Fibroblast of the aortic adventitia (primary cell): ENCODE measurements around the gene KIAA0930. TPM values are rescaled to one million over a fixed set of nuclear protein-coding genes. Genes with fewer than 3 reads are reported as not detected.

Experiments used
- DNase-seq: peaks from one replicate; pipeline ENCODE4 v3.0.0-alpha.2; 2010; ENCODE audit warnings: low read depth
- H3K4me3 ChIP-seq: 2 replicates; pipeline ENCODE4 v1.5.1; 2011; ENCODE audit warnings: low read depth, mild to moderate bottlenecking, control low read depth, low read length, moderate library complexity
- total RNA-seq: library from RNA; depleted of rRNA; stranded (reverse); fragments of >200 nt; gene quantifications from 2 replicates; pipeline ENCODE4 v1.2.3, GENCODE V29; 2012; ENCODE audit warnings: low replicate concordance
- TF ChIP-seq, protein P1 (sequence below): IDR thresholded peaks from 2 replicates; pipeline ENCODE4 v1.5.1; 2011; ENCODE audit warnings: mild to moderate bottlenecking, low read length, control low read depth, inconsistent platforms; ENCODE audit not compliant: insufficient read depth

Gene KIAA0930
- total RNA-seq, 1 donor: 36.4 TPM

DNA sequence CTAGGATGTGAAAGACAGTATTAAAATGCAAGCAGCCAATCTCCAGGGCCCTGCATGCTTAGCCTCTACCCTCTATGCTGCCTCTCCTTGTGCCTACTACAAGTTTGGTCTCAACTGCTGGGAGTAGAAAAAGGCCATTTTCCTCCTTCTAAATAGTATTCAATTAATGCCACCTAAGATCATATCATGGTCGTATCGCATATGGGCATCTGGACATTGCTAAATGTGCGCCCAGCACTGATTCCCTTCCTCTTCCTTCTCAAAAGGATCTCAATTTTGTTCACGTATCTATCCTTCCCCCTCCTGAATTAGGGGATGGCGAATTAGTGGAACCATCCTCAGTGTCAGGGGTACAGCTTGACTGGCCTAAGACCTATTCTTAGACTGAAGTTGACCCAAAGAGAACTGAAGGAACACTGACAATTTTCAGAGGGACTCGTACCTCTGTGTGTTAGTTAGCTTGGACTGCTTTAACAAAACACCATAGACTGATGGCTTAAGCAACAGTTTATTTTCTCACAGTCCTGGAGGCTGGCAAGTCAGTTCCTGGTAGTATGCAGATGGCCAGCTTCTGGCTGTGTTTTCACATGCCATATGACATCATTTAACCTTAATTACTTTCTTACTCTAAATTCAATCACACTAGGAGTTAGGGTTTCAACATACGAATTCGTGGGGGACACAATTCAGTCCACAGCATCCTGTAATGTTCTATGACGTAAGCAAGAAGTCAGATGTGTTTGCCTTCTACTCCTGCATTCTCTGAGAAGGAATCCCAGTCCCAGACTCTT is 85.4 kb downstream of the KIAA0930 start:
- no peak overlapping the region for H3K4me3 ChIP-seq
- TF ChIP-seq, protein P1, sequence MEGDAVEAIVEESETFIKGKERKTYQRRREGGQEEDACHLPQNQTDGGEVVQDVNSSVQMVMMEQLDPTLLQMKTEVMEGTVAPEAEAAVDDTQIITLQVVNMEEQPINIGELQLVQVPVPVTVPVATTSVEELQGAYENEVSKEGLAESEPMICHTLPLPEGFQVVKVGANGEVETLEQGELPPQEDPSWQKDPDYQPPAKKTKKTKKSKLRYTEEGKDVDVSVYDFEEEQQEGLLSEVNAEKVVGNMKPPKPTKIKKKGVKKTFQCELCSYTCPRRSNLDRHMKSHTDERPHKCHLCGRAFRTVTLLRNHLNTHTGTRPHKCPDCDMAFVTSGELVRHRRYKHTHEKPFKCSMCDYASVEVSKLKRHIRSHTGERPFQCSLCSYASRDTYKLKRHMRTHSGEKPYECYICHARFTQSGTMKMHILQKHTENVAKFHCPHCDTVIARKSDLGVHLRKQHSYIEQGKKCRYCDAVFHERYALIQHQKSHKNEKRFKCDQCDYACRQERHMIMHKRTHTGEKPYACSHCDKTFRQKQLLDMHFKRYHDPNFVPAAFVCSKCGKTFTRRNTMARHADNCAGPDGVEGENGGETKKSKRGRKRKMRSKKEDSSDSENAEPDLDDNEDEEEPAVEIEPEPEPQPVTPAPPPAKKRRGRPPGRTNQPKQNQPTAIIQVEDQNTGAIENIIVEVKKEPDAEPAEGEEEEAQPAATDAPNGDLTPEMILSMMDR: no peak
- DNase-seq: peak; percentile 32

DNA sequence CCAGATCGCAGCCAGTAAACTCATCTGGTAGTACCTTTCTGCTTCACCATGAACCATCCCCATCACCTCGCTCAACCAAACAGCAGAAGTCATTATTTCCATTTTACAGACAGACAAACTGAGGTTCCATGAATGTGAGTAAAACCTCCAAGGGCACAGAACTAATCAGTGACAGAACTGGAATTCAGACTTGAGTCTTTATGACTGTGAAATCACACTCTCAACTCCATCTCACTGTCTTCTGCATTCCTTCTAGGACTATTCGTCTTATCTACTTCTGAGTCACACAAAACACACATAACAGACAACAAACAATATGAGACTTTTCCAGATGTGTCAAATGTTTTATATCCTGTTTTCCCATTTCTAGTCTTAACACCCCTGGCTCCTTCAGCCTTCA is 86.3 kb downstream of the KIAA0930 start:
- TF ChIP-seq, protein P1: no peak
- peak; percentile 70 for DNase-seq
- no peak overlapping the region for H3K4me3 ChIP-seq

DNA sequence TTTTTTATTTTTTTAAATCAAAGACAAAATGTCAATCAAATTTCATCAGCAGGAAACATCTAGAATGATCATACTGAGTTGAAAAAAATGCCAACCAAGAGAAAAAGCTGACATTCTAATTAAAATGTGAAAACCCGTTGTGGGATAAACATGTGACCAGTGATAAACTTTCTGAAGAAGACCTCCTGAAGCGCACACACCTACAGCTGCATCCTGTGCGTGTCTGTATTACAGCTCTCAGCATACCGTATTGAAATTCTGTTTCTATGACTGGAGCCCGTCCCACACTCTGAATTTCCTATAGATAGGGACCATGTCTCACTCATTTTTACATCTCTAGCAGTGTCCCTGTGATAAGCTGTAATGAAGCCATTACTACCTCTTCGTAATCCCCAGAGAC is 89.2 kb downstream of the KIAA0930 start:
- no peak for DNase-seq
- TF ChIP-seq, protein P1: no peak

DNA sequence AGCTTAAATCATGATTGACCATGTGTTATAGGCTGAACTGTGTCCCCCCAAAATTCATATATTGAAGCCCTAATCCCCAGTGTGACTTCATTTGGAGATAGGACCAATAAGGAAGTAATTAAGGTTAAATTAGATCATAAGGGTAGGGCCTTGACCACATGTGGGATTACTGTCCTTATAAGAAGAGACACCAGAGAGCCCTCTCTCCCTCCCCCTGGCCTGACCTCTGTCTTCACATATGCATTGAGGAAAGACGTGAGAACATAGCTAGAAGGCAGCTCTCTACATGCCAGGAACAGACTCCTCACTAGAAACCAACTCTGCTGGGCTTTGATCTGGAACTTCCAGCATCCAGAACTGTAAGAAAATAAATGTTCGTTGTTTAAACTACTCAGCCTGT is 90.6 kb downstream of the KIAA0930 start:
- DNase-seq: no peak
- TF ChIP-seq, protein P1: no peak
- no peak overlapping the region for H3K4me3 ChIP-seq

More for the DNA sequence above, 89.2 kb downstream of the KIAA0930 start:
- no peak overlapping the region for H3K4me3 ChIP-seq

DNA sequence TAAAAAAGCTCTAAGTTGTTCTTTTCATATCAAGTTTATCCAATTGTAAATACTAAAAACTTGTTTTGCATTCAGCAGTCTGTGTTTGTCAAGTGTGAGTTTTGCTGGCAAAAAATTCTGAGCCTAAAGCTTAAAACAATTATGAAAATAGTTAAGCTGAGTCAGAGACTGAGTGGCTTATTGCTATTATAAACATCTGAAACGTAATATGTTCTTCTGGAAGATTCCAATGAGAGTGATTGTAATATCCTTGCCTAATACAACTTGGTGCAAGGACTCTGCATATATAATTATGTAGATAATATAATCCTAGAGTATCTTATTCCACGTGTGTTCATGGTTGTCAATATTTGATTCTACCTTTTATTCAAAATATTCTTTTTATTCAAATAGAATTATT is 91.0 kb downstream of the KIAA0930 start:
- TF ChIP-seq, protein P1: no peak
- DNase-seq: peak; percentile 28
- no peak overlapping the region for H3K4me3 ChIP-seq

DNA sequence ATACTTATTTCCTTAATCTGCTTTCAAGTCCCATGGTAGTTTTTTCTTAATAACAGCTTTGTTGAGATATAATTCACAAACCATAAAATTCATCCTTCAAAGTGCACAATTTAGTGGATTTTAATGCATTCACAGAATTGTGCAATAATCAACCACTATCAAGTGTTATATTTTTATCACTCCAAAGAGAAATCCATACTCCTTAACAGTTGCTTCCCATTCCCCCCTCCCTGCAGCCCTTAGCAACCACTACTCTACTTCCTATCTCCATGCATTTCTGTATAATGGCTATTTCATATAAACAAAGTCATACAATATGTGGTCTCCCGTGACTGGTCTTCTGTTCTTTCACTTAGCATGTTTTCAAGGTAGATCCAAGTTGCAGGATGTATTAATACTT is 95.8 kb downstream of the KIAA0930 start:
- DNase-seq: no peak
- TF ChIP-seq, protein P1: no peak
- H3K4me3 ChIP-seq: no peak overlapping the region
